ENCODE data around the gene HBS1L. TPM values are rescaled to one million over a fixed set of nuclear protein-coding genes. Genes with fewer than 3 reads are reported as not detected.

HBS1L gene
- total and polyA plus RNA-seq, 5 donors from 2014 or later: 49.4 to 109 (median 64.5) TPM

DNA sequence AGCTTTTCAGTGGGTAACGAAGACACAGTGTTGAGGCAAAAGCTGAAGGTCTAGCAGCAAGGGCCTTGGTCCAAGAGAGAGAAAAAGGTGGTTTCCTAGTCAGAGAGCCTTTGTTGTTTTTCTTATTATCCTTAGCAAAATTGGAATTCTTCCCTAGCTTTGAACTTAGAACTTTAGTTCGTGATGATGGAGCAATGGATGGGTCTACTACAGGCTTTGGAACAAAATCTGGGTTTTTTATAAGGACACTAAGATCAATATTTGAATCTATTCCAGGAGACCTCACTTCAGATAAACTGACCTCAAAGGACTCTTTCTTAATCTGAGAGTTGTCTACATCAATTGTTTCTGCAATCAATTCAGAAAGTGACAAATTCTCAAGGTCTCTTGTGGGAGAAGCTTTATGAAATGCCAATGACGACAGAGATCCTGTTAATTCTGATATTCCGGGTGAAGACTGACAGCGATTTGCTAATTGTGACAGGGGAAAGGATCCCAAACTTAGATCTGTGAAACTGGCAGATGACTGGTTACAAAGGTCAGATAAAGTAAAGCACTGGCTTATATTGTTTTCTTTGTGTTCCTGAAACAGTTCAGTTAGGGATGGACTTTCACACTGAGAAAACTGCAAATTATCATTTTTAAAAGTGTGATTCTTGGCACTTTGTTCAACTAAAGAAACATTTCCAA is 17.7 kb downstream of the HBS1L start:
- Histone ChIP-seq H3K27ac (ENCODE audit: insufficient read depth, low read length, poor library complexity, severe bottlenecking) (no peak overlapping the region), H3K27me3 (ENCODE audit: control insufficient read depth, insufficient read depth, low read length) (no peaks in the 10 kb centered on the region), H3K36me3 (ENCODE audit: control insufficient read depth, insufficient read depth, low read length) (peaks cover 52% of the 10 kb centered on the region), H3K4me3 (ENCODE audit: low read depth, low read length) (no peak overlapping the region), H3K4me1 (ENCODE audit: control insufficient read depth, insufficient read depth, low read length, poor library complexity, severe bottlenecking) (peaks cover 2% of the 10 kb centered on the region), H3K9me3 (ENCODE audit: control insufficient read depth in 2 of 2, low read length in 2 of 2) (no peaks in the 10 kb centered on the region)
- Mint-ChIP-seq H3K27ac (peak overlapping the region; percentile 9 to 81 (median 32)), H3K36me3 (peaks cover 43% of the 10 kb centered on the region), H3K4me1 (peaks cover 29 to 55% (median 34%) of the 10 kb centered on the region in 4 donors), H3K4me3 (no peak overlapping the region), H3K9me3 (no peaks in the 10 kb centered on the region), H3K27me3 (no peaks in the 10 kb centered on the region)
- DNase-seq (no peak), ATAC-seq (ENCODE audit: low read depth in 2 of 2) (no peak)

DNA sequence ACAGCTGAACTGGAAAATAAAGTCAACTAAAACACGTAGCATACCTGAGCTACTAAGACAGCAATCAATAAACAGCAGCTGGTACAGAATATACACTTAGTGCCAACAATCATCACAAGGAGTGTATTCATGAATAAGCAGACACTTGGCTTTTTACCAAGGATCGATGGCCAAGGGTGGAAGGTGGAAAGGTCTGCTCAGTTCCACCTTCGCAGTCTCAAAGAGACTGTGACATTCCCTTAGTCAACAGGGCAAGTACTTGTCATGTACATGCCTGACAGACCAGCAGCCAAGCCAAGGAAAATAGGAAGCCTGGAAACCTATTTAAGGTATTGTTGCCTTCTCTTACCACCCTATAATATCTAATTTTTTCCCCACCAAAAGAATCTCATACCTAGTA is 21.4 kb downstream of the HBS1L start:
- Mint-ChIP-seq H3K36me3 (peaks cover 45% of the 10 kb centered on the region), H3K4me1 (peaks cover 48 to 70% (median 53%) of the 10 kb centered on the region in 4 donors), H3K27ac (peak overlapping the region in 2 of 3 donors; percentile 61 to 77), H3K27me3 (no peaks in the 10 kb centered on the region), H3K9me3 (no peaks in the 10 kb centered on the region), H3K4me3 (peak overlapping the region in 1 of 4 donors; percentile 57)
- no peaks in the 10 kb centered on the region for H3K27me3 ChIP-seq (ENCODE audit: control insufficient read depth, insufficient read depth, low read length)
- ATAC-seq (ENCODE audit: low read depth in 2 of 2): no peak
- no peak overlapping the region for H3K4me3 ChIP-seq (ENCODE audit: low read depth, low read length)
- no peak for DNase-seq
- peak overlapping the region; percentile 49 for H3K27ac ChIP-seq (ENCODE audit: insufficient read depth, low read length, poor library complexity, severe bottlenecking)
- no peaks in the 10 kb centered on the region for H3K9me3 ChIP-seq (ENCODE audit: control insufficient read depth in 2 of 2, low read length in 2 of 2)
- H3K4me1 ChIP-seq (ENCODE audit: control insufficient read depth, insufficient read depth, low read length, poor library complexity, severe bottlenecking): peaks cover 29% of the 10 kb centered on the region
- peaks cover 35% of the 10 kb centered on the region for H3K36me3 ChIP-seq (ENCODE audit: control insufficient read depth, insufficient read depth, low read length)

DNA sequence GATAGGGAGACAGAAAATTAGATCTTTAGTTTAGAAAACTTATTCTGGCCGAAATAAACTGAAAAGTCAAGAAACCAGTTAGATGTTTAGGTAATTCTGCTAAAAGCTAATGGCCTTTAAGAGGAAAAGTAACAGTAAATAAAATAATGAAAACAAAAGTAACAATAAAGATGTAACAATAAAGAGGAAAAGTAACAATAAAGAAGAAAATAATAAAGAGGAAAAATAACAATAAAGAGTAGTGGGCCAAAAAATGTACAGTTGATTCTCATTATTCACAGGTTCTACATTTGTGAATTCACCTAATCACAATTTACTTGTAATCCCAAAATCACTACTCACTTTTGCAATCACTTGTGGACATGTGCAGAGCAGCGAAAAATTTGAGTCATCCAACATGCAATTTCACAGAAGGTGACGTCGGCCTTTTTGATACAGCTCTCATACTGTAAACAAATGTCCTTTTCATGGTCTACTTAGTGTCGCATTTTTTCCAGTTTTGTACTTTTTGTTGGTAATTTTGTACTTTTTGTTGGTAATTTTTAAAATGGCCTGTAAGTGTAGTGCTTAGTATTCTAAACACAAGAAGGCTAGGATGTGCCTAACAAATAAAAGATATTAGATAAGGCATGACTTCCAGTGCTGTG is 24.0 kb downstream of the HBS1L start:
- H3K4me1 ChIP-seq (ENCODE audit: control insufficient read depth, insufficient read depth, low read length, poor library complexity, severe bottlenecking): peaks cover 46% of the 10 kb centered on the region
- H3K9me3 Mint-ChIP-seq: no peaks in the 10 kb centered on the region
- ATAC-seq (ENCODE audit: low read depth in 2 of 2): peak in 1 of 2 donors; percentile 57
- peaks cover 45% of the 10 kb centered on the region for H3K36me3 Mint-ChIP-seq
- H3K27me3 Mint-ChIP-seq: no peaks in the 10 kb centered on the region
- H3K27me3 ChIP-seq (ENCODE audit: control insufficient read depth, insufficient read depth, low read length): no peaks in the 10 kb centered on the region
- no peaks in the 10 kb centered on the region for H3K9me3 ChIP-seq (ENCODE audit: control insufficient read depth in 2 of 2, low read length in 2 of 2)
- H3K4me3 ChIP-seq (ENCODE audit: low read depth, low read length): peak overlapping the region; percentile 77
- peak; percentile 14 to 46 (median 34) for DNase-seq
- peak overlapping the region; percentile 61 to 87 (median 75) for H3K4me3 Mint-ChIP-seq
- peak overlapping the region; percentile 80 for H3K27ac ChIP-seq (ENCODE audit: insufficient read depth, low read length, poor library complexity, severe bottlenecking)
- H3K4me1 Mint-ChIP-seq: peaks cover 53 to 74% (median 61%) of the 10 kb centered on the region in 4 donors
- peak overlapping the region; percentile 88 to 94 (median 89) for H3K27ac Mint-ChIP-seq
- peaks cover 18% of the 10 kb centered on the region for H3K36me3 ChIP-seq (ENCODE audit: control insufficient read depth, insufficient read depth, low read length)

- Mint-ChIP-seq H3K9me3 (no peaks in the 10 kb centered on the region), H3K4me3 (peak overlapping the region; percentile 39 to 87 (median 75)), H3K4me1 (peaks cover 58 to 80% (median 67%) of the 10 kb centered on the region in 4 donors), H3K27ac (peak overlapping the region; percentile 88 to 94 (median 89)), H3K27me3 (no peaks in the 10 kb centered on the region), H3K36me3 (peaks cover 46% of the 10 kb centered on the region)
- no peaks in the 10 kb centered on the region for H3K27me3 ChIP-seq (ENCODE audit: control insufficient read depth, insufficient read depth, low read length)
- peak in 2 of 3 donors; percentile 45 to 78 for DNase-seq
- H3K36me3 ChIP-seq (ENCODE audit: control insufficient read depth, insufficient read depth, low read length): peaks cover 17% of the 10 kb centered on the region
- H3K27ac ChIP-seq (ENCODE audit: insufficient read depth, low read length, poor library complexity, severe bottlenecking): peak overlapping the region; percentile 80
- H3K4me3 ChIP-seq (ENCODE audit: low read depth, low read length): peak overlapping the region; percentile 77
- no peaks in the 10 kb centered on the region for H3K9me3 ChIP-seq (ENCODE audit: control insufficient read depth in 2 of 2, low read length in 2 of 2)
- H3K4me1 ChIP-seq (ENCODE audit: control insufficient read depth, insufficient read depth, low read length, poor library complexity, severe bottlenecking): peaks cover 51% of the 10 kb centered on the region
- peak; percentile 77 to 79 for ATAC-seq (ENCODE audit: low read depth in 2 of 2)
Measured at GRCh38 chr6:135030056-135030473, 24.6 kb downstream of the HBS1L start.

- peak overlapping the region; percentile 16 to 62 (median 36) for H3K4me3 Mint-ChIP-seq
- peaks cover 44 to 82% (median 63%) of the 10 kb centered on the region in 4 donors for H3K4me1 Mint-ChIP-seq
- H3K27me3 ChIP-seq (ENCODE audit: control insufficient read depth, insufficient read depth, low read length): no peaks in the 10 kb centered on the region
- H3K36me3 Mint-ChIP-seq: peaks cover 24% of the 10 kb centered on the region
- peak overlapping the region; percentile 53 for H3K27ac ChIP-seq (ENCODE audit: insufficient read depth, low read length, poor library complexity, severe bottlenecking)
- no peak overlapping the region for H3K4me3 ChIP-seq (ENCODE audit: low read depth, low read length)
- H3K27me3 Mint-ChIP-seq: no peaks in the 10 kb centered on the region
- H3K27ac Mint-ChIP-seq: peak overlapping the region; percentile 83 to 96 (median 87)
- no peak for ATAC-seq (ENCODE audit: low read depth in 2 of 2)
- no peak for DNase-seq
- no peaks in the 10 kb centered on the region for H3K9me3 Mint-ChIP-seq
- peaks cover 2% of the 10 kb centered on the region for H3K36me3 ChIP-seq (ENCODE audit: control insufficient read depth, insufficient read depth, low read length)
- H3K4me1 ChIP-seq (ENCODE audit: control insufficient read depth, insufficient read depth, low read length, poor library complexity, severe bottlenecking): peaks cover 72% of the 10 kb centered on the region
- H3K9me3 ChIP-seq (ENCODE audit: control insufficient read depth in 2 of 2, low read length in 2 of 2): no peaks in the 10 kb centered on the region
Measured at GRCh38 chr6:135025775-135026174, 28.8 kb downstream of the HBS1L start.

- Histone ChIP-seq H3K4me1 (ENCODE audit: control insufficient read depth, insufficient read depth, low read length, poor library complexity, severe bottlenecking) (peaks cover 72% of the 10 kb centered on the region), H3K4me3 (ENCODE audit: low read depth, low read length) (peak overlapping the region; percentile 30), H3K27ac (ENCODE audit: insufficient read depth, low read length, poor library complexity, severe bottlenecking) (peak overlapping the region; percentile 53), H3K9me3 (ENCODE audit: control insufficient read depth in 2 of 2, low read length in 2 of 2) (no peaks in the 10 kb centered on the region), H3K36me3 (ENCODE audit: control insufficient read depth, insufficient read depth, low read length) (peaks cover 2% of the 10 kb centered on the region), H3K27me3 (ENCODE audit: control insufficient read depth, insufficient read depth, low read length) (no peaks in the 10 kb centered on the region)
- Mint-ChIP-seq H3K36me3 (peaks cover 21% of the 10 kb centered on the region), H3K27me3 (no peaks in the 10 kb centered on the region), H3K27ac (peak overlapping the region; percentile 83 to 96 (median 87)), H3K9me3 (no peaks in the 10 kb centered on the region), H3K4me1 (peaks cover 43 to 80% (median 65%) of the 10 kb centered on the region in 4 donors), H3K4me3 (peak overlapping the region in 3 of 4 donors; percentile 16 to 62 (median 46))
- ATAC-seq (ENCODE audit: low read depth in 2 of 2) (no peak), DNase-seq (no peak)
Measured at GRCh38 chr6:135025175-135025574, 29.4 kb downstream of the HBS1L start.

DNA sequence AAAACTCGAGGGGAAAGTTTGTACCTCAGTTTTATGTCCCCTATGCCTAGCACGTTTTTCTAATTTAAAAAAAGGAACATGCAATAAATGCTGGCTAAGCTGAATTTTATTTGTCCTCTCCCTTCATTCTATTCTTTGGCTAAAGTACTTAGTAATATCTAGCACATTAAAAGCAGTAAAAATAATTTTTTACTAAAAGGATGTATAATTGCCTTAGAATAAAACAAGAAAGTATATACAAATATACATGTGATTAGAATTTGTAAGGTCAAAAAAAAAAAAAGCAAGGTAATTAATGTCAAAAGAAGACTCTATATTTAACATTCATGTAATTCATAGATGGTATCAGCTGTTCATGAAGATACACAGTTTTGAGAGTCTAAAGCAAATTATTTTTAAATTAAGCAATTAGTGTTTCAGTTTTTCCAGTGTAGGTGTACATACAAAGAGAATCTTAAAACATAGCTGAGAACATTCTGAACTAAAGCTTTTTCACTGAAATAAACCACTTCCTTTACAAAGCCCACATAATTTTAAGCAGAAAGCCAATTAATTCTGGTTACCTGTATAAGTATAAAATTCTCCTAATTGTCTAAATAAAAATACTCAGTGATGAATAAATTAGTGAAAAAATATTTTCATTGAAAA is 32.4 kb downstream of the HBS1L start:
- DNase-seq (peak in 2 of 3 donors; percentile 39 to 59), ATAC-seq (ENCODE audit: low read depth in 2 of 2) (peak; percentile 54 to 62)
- Mint-ChIP-seq H3K27me3 (no peaks in the 10 kb centered on the region), H3K9me3 (no peaks in the 10 kb centered on the region), H3K27ac (peak overlapping the region; percentile 44 to 96 (median 89)), H3K4me1 (peaks cover 38 to 78% (median 60%) of the 10 kb centered on the region in 4 donors), H3K36me3 (peaks cover 14% of the 10 kb centered on the region), H3K4me3 (peak overlapping the region; percentile 49 to 76 (median 64))
- Histone ChIP-seq H3K27me3 (ENCODE audit: control insufficient read depth, insufficient read depth, low read length) (no peaks in the 10 kb centered on the region), H3K36me3 (ENCODE audit: control insufficient read depth, insufficient read depth, low read length) (no peaks in the 10 kb centered on the region), H3K9me3 (ENCODE audit: control insufficient read depth in 2 of 2, low read length in 2 of 2) (no peaks in the 10 kb centered on the region), H3K4me3 (ENCODE audit: low read depth, low read length) (peak overlapping the region; percentile 82), H3K27ac (ENCODE audit: insufficient read depth, low read length, poor library complexity, severe bottlenecking) (peak overlapping the region; percentile 73), H3K4me1 (ENCODE audit: control insufficient read depth, insufficient read depth, low read length, poor library complexity, severe bottlenecking) (peaks cover 75% of the 10 kb centered on the region)
